Dendritic cell treated with granulocyte-macrophage colony-stimulating factor and Interleukin-4, amounts not matched to agents 40 ng/mL and 50 ng/mL, for 4 days (primary cell): Measurements from ENCODE around the gene SERPINA10.
"Not testable (repeated sequence)": the region's sequence is repeated elsewhere in the genome, so short reads cannot be mapped to it uniquely, and the experiment has no call there.

Experiments used
- H3K27ac Mint-ChIP-seq: one replicate; pipeline ENCODE4 v1.8.0; 2022; ENCODE audit warnings: mild to moderate bottlenecking, mixed read lengths
- H3K27me3 Mint-ChIP-seq: one replicate; pipeline ENCODE4 v1.8.0; 2022; ENCODE audit warnings: mild to moderate bottlenecking, mixed read lengths
- H3K36me3 Mint-ChIP-seq: one replicate; pipeline ENCODE4 v1.8.0; 2022; ENCODE audit warnings: low read depth, mixed read lengths
- H3K4me1 Mint-ChIP-seq: one replicate; pipeline ENCODE4 v1.8.0; 2022; ENCODE audit warnings: low read depth, mixed read lengths
- H3K4me3 Mint-ChIP-seq: one replicate; pipeline ENCODE4 v1.8.0; 2022; ENCODE audit warnings: mild to moderate bottlenecking, moderate library complexity, mixed read lengths
- H3K9me3 Mint-ChIP-seq: one replicate; pipeline ENCODE4 v1.8.0; 2022; ENCODE audit warnings: mixed read lengths
- intact Hi-C: fragments of 100-400 bp; cut with micrococcal nuclease; formaldehyde crosslinking; loops from one replicate; pipeline ENCODE4 v1.15.0; 2022

Gene SERPINA10

GRCh38 chr14:94285158-94285557, 7.9 kb downstream of the SERPINA10 start:
- intact Hi-C loops, result no loop called here
- no peaks in the 10 kb centered on the region for H3K36me3 Mint-ChIP-seq
- peaks cover 1% of the 10 kb centered on the region for H3K27me3 Mint-ChIP-seq
- no peak overlapping the region for H3K27ac Mint-ChIP-seq
- no peaks in the 10 kb centered on the region for H3K4me1 Mint-ChIP-seq
- no peaks in the 10 kb centered on the region for H3K9me3 Mint-ChIP-seq
- no peak overlapping the region for H3K4me3 Mint-ChIP-seq

GRCh38 chr14:94284221-94284620, 8.8 kb downstream of the SERPINA10 start:
- intact Hi-C loops, result no loop called here
- H3K27ac Mint-ChIP-seq, result no peak overlapping the region
- H3K27me3 Mint-ChIP-seq, result peaks cover 1% of the 10 kb centered on the region
- no peak overlapping the region for H3K4me3 Mint-ChIP-seq
- H3K4me1 Mint-ChIP-seq, result no peaks in the 10 kb centered on the region
- H3K36me3 Mint-ChIP-seq, result no peaks in the 10 kb centered on the region
- no peaks in the 10 kb centered on the region for H3K9me3 Mint-ChIP-seq

- no peaks in the 10 kb centered on the region for H3K36me3 Mint-ChIP-seq
- intact Hi-C loops, result no loop called here
- no peak overlapping the region for H3K4me3 Mint-ChIP-seq
- no peaks in the 10 kb centered on the region for H3K4me1 Mint-ChIP-seq
- H3K27me3 Mint-ChIP-seq, result peaks cover 1% of the 10 kb centered on the region
- no peak overlapping the region for H3K27ac Mint-ChIP-seq
- H3K9me3 Mint-ChIP-seq, result no peaks in the 10 kb centered on the region
These were observed 9.9 kb downstream of the SERPINA10 start for GRCh38 chr14:94282991-94283723.

- Mint-ChIP-seq H3K9me3 (no peaks in the 10 kb centered on the region), H3K4me3 (no peak overlapping the region)
These were observed 14.3 kb downstream of the SERPINA10 start for GRCh38 chr14:94278731-94279130.

GRCh38 chr14:94276898-94277561, 16.0 kb downstream of the SERPINA10 start:
- intact Hi-C loops, result not testable (repeated sequence)

More at GRCh38 chr14:94278731-94279130, 14.3 kb downstream of the SERPINA10 start:
- no peaks in the 10 kb centered on the region for H3K4me1 Mint-ChIP-seq
- H3K36me3 Mint-ChIP-seq, result no peaks in the 10 kb centered on the region
- peaks cover 3% of the 10 kb centered on the region for H3K27me3 Mint-ChIP-seq
- H3K27ac Mint-ChIP-seq, result no peak overlapping the region
- intact Hi-C loops, result no loop called here

GRCh38 chr14:94269156-94269555, 23.9 kb downstream of the SERPINA10 start:
- Mint-ChIP-seq H3K9me3 (no peaks in the 10 kb centered on the region), H3K36me3 (no peaks in the 10 kb centered on the region)
- intact Hi-C loops, result no loop called here

More at GRCh38 chr14:94276898-94277561, 16.0 kb downstream of the SERPINA10 start:
- H3K27ac Mint-ChIP-seq, H3K4me3 Mint-ChIP-seq, H3K27me3 Mint-ChIP-seq, H3K9me3 Mint-ChIP-seq, H3K4me1 Mint-ChIP-seq, H3K36me3 Mint-ChIP-seq: not testable (repeated sequence)

GRCh38 chr14:94268582-94268981, 24.5 kb downstream of the SERPINA10 start:
- intact Hi-C loops, H3K27me3 Mint-ChIP-seq, H3K27ac Mint-ChIP-seq, H3K9me3 Mint-ChIP-seq, H3K36me3 Mint-ChIP-seq, H3K4me1 Mint-ChIP-seq, H3K4me3 Mint-ChIP-seq: not testable (repeated sequence)

More at GRCh38 chr14:94269156-94269555, 23.9 kb downstream of the SERPINA10 start:
- Mint-ChIP-seq H3K4me1 (peaks cover 5% of the 10 kb centered on the region), H3K27ac (no peak overlapping the region), H3K4me3 (no peak overlapping the region), H3K27me3 (peaks cover 1% of the 10 kb centered on the region)

DNA sequence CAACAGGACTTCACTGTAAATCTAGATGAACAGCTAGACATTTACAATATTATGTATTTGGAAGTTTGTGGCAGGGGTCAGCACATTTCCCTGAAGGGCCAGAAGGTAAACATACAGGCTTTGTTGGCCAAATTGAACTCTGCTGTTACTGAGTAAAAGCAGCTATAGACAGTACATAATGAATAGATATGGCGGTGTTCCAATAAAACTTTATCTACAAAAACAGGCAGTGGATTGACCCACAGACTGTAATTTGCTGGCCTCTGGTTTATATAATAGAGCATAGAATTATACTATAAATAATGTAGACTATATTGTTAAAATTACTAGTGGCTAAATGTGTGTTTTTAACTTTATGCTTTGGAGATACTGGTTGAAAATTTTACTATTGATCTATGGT, 25.7 kb downstream of the SERPINA10 start:
- Mint-ChIP-seq H3K27ac (no peak overlapping the region), H3K36me3 (no peaks in the 10 kb centered on the region), H3K4me1 (peaks cover 5% of the 10 kb centered on the region), H3K4me3 (no peak overlapping the region), H3K27me3 (no peaks in the 10 kb centered on the region), H3K9me3 (peaks cover 12% of the 10 kb centered on the region)
- intact Hi-C loops, result no loop called here

- intact Hi-C loops, H3K4me1 Mint-ChIP-seq, H3K4me3 Mint-ChIP-seq, H3K36me3 Mint-ChIP-seq, H3K27ac Mint-ChIP-seq, H3K27me3 Mint-ChIP-seq: not testable (repeated sequence)
- H3K9me3 Mint-ChIP-seq, result peaks cover 15% of the 10 kb centered on the region
These were observed 28.9 kb downstream of the SERPINA10 start for GRCh38 chr14:94264195-94264594.

DNA sequence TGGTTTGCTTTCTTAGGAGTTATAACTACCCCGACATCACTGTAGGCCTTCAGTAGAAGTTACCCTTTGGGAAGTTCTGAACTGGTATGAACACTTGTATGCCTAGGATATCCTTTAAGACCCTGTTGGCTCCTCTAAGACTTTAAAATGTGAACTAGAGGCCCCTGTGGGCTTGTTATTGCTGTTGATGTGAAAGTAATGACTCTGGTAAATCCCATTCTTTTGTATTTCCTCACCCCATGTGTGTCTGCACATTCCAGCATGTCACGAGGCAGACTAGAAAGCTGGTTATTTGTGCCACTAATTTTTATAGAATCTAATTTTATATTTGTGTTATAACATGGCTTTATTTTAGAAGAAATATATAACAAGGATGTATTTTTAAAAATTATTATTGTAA, 48.9 kb downstream of the SERPINA10 start:
- intact Hi-C loops, result no loop called here
- no peaks in the 10 kb centered on the region for H3K27me3 Mint-ChIP-seq
- H3K4me1 Mint-ChIP-seq, result no peaks in the 10 kb centered on the region
- H3K4me3 Mint-ChIP-seq, result no peak overlapping the region
- H3K9me3 Mint-ChIP-seq, result no peaks in the 10 kb centered on the region
- no peak overlapping the region for H3K27ac Mint-ChIP-seq
- no peaks in the 10 kb centered on the region for H3K36me3 Mint-ChIP-seq

GRCh38 chr14:94239406-94239805, 53.7 kb downstream of the SERPINA10 start:
- intact Hi-C loops, result no loop called here

GRCh38 chr14:94237983-94238382, 55.1 kb downstream of the SERPINA10 start:
- intact Hi-C loops, result no loop called here
- no peak overlapping the region for H3K4me3 Mint-ChIP-seq
- H3K4me1 Mint-ChIP-seq, result no peaks in the 10 kb centered on the region
- no peaks in the 10 kb centered on the region for H3K9me3 Mint-ChIP-seq
- no peaks in the 10 kb centered on the region for H3K36me3 Mint-ChIP-seq
- H3K27me3 Mint-ChIP-seq, result no peaks in the 10 kb centered on the region
- H3K27ac Mint-ChIP-seq, result no peak overlapping the region

More at GRCh38 chr14:94239406-94239805, 53.7 kb downstream of the SERPINA10 start:
- Mint-ChIP-seq H3K9me3 (no peaks in the 10 kb centered on the region), H3K27ac (no peak overlapping the region), H3K27me3 (no peaks in the 10 kb centered on the region), H3K36me3 (no peaks in the 10 kb centered on the region), H3K4me3 (no peak overlapping the region), H3K4me1 (no peaks in the 10 kb centered on the region)

GRCh38 chr14:94237046-94237445, 56.0 kb downstream of the SERPINA10 start:
- intact Hi-C loops, result no loop called here
- Mint-ChIP-seq H3K4me1 (no peaks in the 10 kb centered on the region), H3K4me3 (no peak overlapping the region), H3K27me3 (peaks cover 3% of the 10 kb centered on the region), H3K9me3 (no peaks in the 10 kb centered on the region), H3K27ac (no peak overlapping the region), H3K36me3 (no peaks in the 10 kb centered on the region)
